CD4-positive, alpha-beta T cell treated with Interleukin-12 subunit alpha and Interleukin-12 subunit beta, for 1 hour (primary cell): Measurements from ENCODE around the gene RAB3C.

Source experiments
- DNase-seq: peaks from one replicate; pipeline ENCODE4 v3.0.0-alpha.2; 2020

RAB3C gene

GRCh38 chr5:58606064-58606463 is 23.2 kb downstream of the RAB3C start:
- DNase-seq, result no peak

GRCh38 chr5:58615972-58616371 is 33.1 kb downstream of the RAB3C start:
- no peak for DNase-seq

- DNase-seq, result no peak
Observed at GRCh38 chr5:58617241-58617640, 34.4 kb downstream of the RAB3C start.

GRCh38 chr5:58620336-58620735 is 37.5 kb downstream of the RAB3C start:
- DNase-seq, result no peak

GRCh38 chr5:58622936-58623871 is 40.3 kb downstream of the RAB3C start:
- DNase-seq, result no peak

GRCh38 chr5:58628626-58629025 is 45.8 kb downstream of the RAB3C start:
- no peak for DNase-seq

GRCh38 chr5:58629271-58630159 is 46.6 kb downstream of the RAB3C start:
- DNase-seq, result no peak

- DNase-seq, result no peak
Observed at GRCh38 chr5:58631895-58632294, 49.0 kb downstream of the RAB3C start.

- no peak for DNase-seq
Observed at GRCh38 chr5:58635416-58635815, 52.5 kb downstream of the RAB3C start.

GRCh38 chr5:58640011-58640410 is 57.1 kb downstream of the RAB3C start:
- DNase-seq, result no peak

GRCh38 chr5:58641533-58641932 is 58.7 kb downstream of the RAB3C start:
- DNase-seq, result no peak

- DNase-seq, result no peak
Observed at GRCh38 chr5:58648846-58649245, 66.0 kb downstream of the RAB3C start.

- no peak for DNase-seq
Observed at GRCh38 chr5:58649716-58650115, 66.8 kb downstream of the RAB3C start.

- no peak for DNase-seq
Observed at GRCh38 chr5:58653521-58653920, 70.6 kb downstream of the RAB3C start.

GRCh38 chr5:58666141-58666540 is 83.3 kb downstream of the RAB3C start:
- no peak for DNase-seq

- DNase-seq, result no peak
Observed at GRCh38 chr5:58666598-58667581, 84.0 kb downstream of the RAB3C start.

GRCh38 chr5:58670582-58670981 is 87.7 kb downstream of the RAB3C start:
- no peak for DNase-seq

GRCh38 chr5:58671155-58671554 is 88.3 kb downstream of the RAB3C start:
- DNase-seq, result no peak

- no peak for DNase-seq
Observed at GRCh38 chr5:58672521-58672920, 89.6 kb downstream of the RAB3C start.

- DNase-seq, result no peak
Observed at GRCh38 chr5:58674070-58674469, 91.2 kb downstream of the RAB3C start.

GRCh38 chr5:58674711-58675110 is 91.8 kb downstream of the RAB3C start:
- DNase-seq, result no peak

GRCh38 chr5:58675341-58675740 is 92.5 kb downstream of the RAB3C start:
- no peak for DNase-seq

- DNase-seq, result no peak
Observed at GRCh38 chr5:58677650-58678049, 94.8 kb downstream of the RAB3C start.
